ENCODE results near the gene SLC16A8.

Gene SLC16A8

GRCh38 chr22:38028344-38029130 is 55.4 kb downstream of the SLC16A8 start:
- DNase-seq (ENCODE audit: low read depth), result no peak

Data from stimulated activated CD8-positive, alpha-beta memory T cell treated with anti-CD3 and anti-CD28 coated beads, Interleukin-4, amount 100 ng/mL, for 24 hours (primary cell).